Measurements from ENCODE around the gene SPTLC3.

DNA sequence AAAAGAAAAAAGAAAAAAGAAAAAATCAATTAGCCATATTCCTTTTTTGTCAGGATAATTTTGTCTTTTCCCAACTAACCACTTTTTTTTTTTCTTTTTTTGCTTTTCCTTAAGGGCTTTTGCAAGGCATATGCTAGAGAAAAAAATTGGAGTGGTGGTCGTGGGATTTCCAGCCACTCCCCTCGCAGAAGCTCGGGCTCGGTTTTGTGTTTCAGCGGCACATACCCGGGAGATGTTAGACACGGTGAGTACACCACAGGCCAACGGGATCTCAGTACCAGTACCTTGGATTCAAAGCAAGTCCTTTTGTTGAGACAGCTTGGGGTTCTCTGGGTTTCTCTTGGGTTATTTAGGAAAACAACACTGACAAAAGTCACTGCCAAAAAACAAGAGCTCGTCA is 151.1 kb downstream of the SPTLC3 start:
- TF ChIP-seq, protein P1, sequence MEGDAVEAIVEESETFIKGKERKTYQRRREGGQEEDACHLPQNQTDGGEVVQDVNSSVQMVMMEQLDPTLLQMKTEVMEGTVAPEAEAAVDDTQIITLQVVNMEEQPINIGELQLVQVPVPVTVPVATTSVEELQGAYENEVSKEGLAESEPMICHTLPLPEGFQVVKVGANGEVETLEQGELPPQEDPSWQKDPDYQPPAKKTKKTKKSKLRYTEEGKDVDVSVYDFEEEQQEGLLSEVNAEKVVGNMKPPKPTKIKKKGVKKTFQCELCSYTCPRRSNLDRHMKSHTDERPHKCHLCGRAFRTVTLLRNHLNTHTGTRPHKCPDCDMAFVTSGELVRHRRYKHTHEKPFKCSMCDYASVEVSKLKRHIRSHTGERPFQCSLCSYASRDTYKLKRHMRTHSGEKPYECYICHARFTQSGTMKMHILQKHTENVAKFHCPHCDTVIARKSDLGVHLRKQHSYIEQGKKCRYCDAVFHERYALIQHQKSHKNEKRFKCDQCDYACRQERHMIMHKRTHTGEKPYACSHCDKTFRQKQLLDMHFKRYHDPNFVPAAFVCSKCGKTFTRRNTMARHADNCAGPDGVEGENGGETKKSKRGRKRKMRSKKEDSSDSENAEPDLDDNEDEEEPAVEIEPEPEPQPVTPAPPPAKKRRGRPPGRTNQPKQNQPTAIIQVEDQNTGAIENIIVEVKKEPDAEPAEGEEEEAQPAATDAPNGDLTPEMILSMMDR (IDR thresholded peaks at IDR 0.05), result no peak
- no peak for TF ChIP-seq POLR2AphosphoS5 (IDR thresholded peaks at IDR 0.05)
- TF ChIP-seq POLR2A (IDR thresholded peaks at IDR 0.05), result no peak

Data from breast epithelium (tissue), 3 donors.